Measurements from ENCODE around the gene RYR2.
A peak's percentile ranks its signal among the peaks of the same experiment; 100 is the strongest.

Gene RYR2

GRCh38 chr1:237864338-237865244, 822.6 kb downstream of the RYR2 start:
- DNase-seq (ENCODE audit: low read depth): peak; percentile 26
- peak; percentile 86 for TF ChIP-seq CTCF (IDR thresholded peaks at IDR 0.05; ENCODE audit: insufficient read depth, low read depth, low read length, missing control alignments)
- H3K4me3 ChIP-seq (ENCODE audit: low read depth, low read length): no peak overlapping the region

GRCh38 chr1:237867380-237867888, 825.5 kb downstream of the RYR2 start:
- TF ChIP-seq CTCF (IDR thresholded peaks at IDR 0.05; ENCODE audit: insufficient read depth, low read depth, low read length, missing control alignments): no peak
- no peak overlapping the region for H3K4me3 ChIP-seq (ENCODE audit: low read depth, low read length)
- DNase-seq (ENCODE audit: low read depth): no peak

GRCh38 chr1:237868817-237869600, 827.0 kb downstream of the RYR2 start:
- TF ChIP-seq CTCF (IDR thresholded peaks at IDR 0.05; ENCODE audit: insufficient read depth, low read depth, low read length, missing control alignments): no peak
- no peak for DNase-seq (ENCODE audit: low read depth)
- no peak overlapping the region for H3K4me3 ChIP-seq (ENCODE audit: low read depth, low read length)

GRCh38 chr1:237873487-237874211, 831.7 kb downstream of the RYR2 start:
- no peak for DNase-seq (ENCODE audit: low read depth)
- no peak for TF ChIP-seq CTCF (IDR thresholded peaks at IDR 0.05; ENCODE audit: insufficient read depth, low read depth, low read length, missing control alignments)
- no peak overlapping the region for H3K4me3 ChIP-seq (ENCODE audit: low read depth, low read length)

GRCh38 chr1:237875291-237875690, 833.3 kb downstream of the RYR2 start:
- TF ChIP-seq CTCF (IDR thresholded peaks at IDR 0.05; ENCODE audit: insufficient read depth, low read depth, low read length, missing control alignments): no peak
- no peak for DNase-seq (ENCODE audit: low read depth)
- no peak overlapping the region for H3K4me3 ChIP-seq (ENCODE audit: low read depth, low read length)

GRCh38 chr1:237877631-237878030, 835.6 kb downstream of the RYR2 start:
- H3K4me3 ChIP-seq (ENCODE audit: low read depth, low read length): no peak overlapping the region
- TF ChIP-seq CTCF (IDR thresholded peaks at IDR 0.05; ENCODE audit: insufficient read depth, low read depth, low read length, missing control alignments): no peak
- no peak for DNase-seq (ENCODE audit: low read depth)
